ENCODE data around the gene ITPKB.

ITPKB gene

GRCh38 chr1:226590614-226591013, 148.5 kb downstream of the ITPKB start:
- no peak overlapping the region for H3K9ac ChIP-seq (ENCODE audit: low read length)
- H3K9me3 ChIP-seq (replicated peaks; ENCODE audit: insufficient read depth, low read length) = no peaks in the 10 kb centered on the region
- no peaks in the 10 kb centered on the region for H3K79me2 ChIP-seq (ENCODE audit: low read length)
- H3F3A ChIP-seq (ENCODE audit: insufficient read depth, low read length) = no peaks in the 10 kb centered on the region
- no peaks in the 10 kb centered on the region for H3K27me3 ChIP-seq (replicated peaks; ENCODE audit: insufficient read depth, low read length)
- H4K20me1 ChIP-seq (ENCODE audit: insufficient read depth, low read length) = no peaks in the 10 kb centered on the region
- no peaks in the 10 kb centered on the region for H3K36me3 ChIP-seq (replicated peaks; ENCODE audit: insufficient read depth, low read length)
- no peak overlapping the region for H3K27ac ChIP-seq (ENCODE audit: low read length)
- H3K4me2 ChIP-seq (ENCODE audit: low read depth, low read length) = no peak overlapping the region
- H3K4me3 ChIP-seq (ENCODE audit: low read length) = no peak overlapping the region
- no peaks in the 10 kb centered on the region for H3K4me1 ChIP-seq (ENCODE audit: low read length)
- no peaks in the 10 kb centered on the region for H3K9me2 ChIP-seq (replicated peaks; ENCODE audit: insufficient read depth, low read length)
- TF ChIP-seq EZH2phosphoT487 (IDR thresholded peaks at IDR 0.05; ENCODE audit: low read length) (no peak), EZH2 (optimal IDR thresholded peaks at IDR 0.05; ENCODE audit: low read depth, low read length) (no peak), CTCF (IDR thresholded peaks at IDR 0.05; ENCODE audit: low read length) (no peak)
- DNase-seq = no peak
- no peak overlapping the region for H2AFZ ChIP-seq (ENCODE audit: low read length)

GRCh38 chr1:226589008-226589733, 149.9 kb downstream of the ITPKB start:
- no peaks in the 10 kb centered on the region for H3K79me2 ChIP-seq (ENCODE audit: low read length)
- no peaks in the 10 kb centered on the region for H3K9me3 ChIP-seq (replicated peaks; ENCODE audit: insufficient read depth, low read length)
- H3K4me3 ChIP-seq (ENCODE audit: low read length) = no peak overlapping the region
- H2AFZ ChIP-seq (ENCODE audit: low read length) = no peak overlapping the region
- H3K27me3 ChIP-seq (replicated peaks; ENCODE audit: insufficient read depth, low read length) = no peaks in the 10 kb centered on the region
- no peak overlapping the region for H3K9ac ChIP-seq (ENCODE audit: low read length)
- DNase-seq = no peak
- H3K36me3 ChIP-seq (replicated peaks; ENCODE audit: insufficient read depth, low read length) = no peaks in the 10 kb centered on the region
- H3K4me1 ChIP-seq (ENCODE audit: low read length) = no peaks in the 10 kb centered on the region
- no peaks in the 10 kb centered on the region for H3F3A ChIP-seq (ENCODE audit: insufficient read depth, low read length)
- no peaks in the 10 kb centered on the region for H4K20me1 ChIP-seq (ENCODE audit: insufficient read depth, low read length)
- TF ChIP-seq CTCF (IDR thresholded peaks at IDR 0.05; ENCODE audit: low read length) (no peak), EZH2phosphoT487 (IDR thresholded peaks at IDR 0.05; ENCODE audit: low read length) (no peak), EZH2 (optimal IDR thresholded peaks at IDR 0.05; ENCODE audit: low read depth, low read length) (no peak)
- no peak overlapping the region for H3K4me2 ChIP-seq (ENCODE audit: low read depth, low read length)
- no peak overlapping the region for H3K27ac ChIP-seq (ENCODE audit: low read length)
- no peaks in the 10 kb centered on the region for H3K9me2 ChIP-seq (replicated peaks; ENCODE audit: insufficient read depth, low read length)

GRCh38 chr1:226588484-226588883, 150.6 kb downstream of the ITPKB start:
- Histone ChIP-seq H3K4me2 (ENCODE audit: low read depth, low read length) (no peak overlapping the region), H3K4me3 (ENCODE audit: low read length) (no peak overlapping the region), H3K4me1 (ENCODE audit: low read length) (no peaks in the 10 kb centered on the region), H3K9me3 (replicated peaks; ENCODE audit: insufficient read depth, low read length) (no peaks in the 10 kb centered on the region), H3K9ac (ENCODE audit: low read length) (no peak overlapping the region), H3K27me3 (replicated peaks; ENCODE audit: insufficient read depth, low read length) (no peaks in the 10 kb centered on the region), H3K9me2 (replicated peaks; ENCODE audit: insufficient read depth, low read length) (no peaks in the 10 kb centered on the region), H3K36me3 (replicated peaks; ENCODE audit: insufficient read depth, low read length) (no peaks in the 10 kb centered on the region), H3F3A (ENCODE audit: insufficient read depth, low read length) (no peaks in the 10 kb centered on the region), H4K20me1 (ENCODE audit: insufficient read depth, low read length) (no peaks in the 10 kb centered on the region), H2AFZ (ENCODE audit: low read length) (no peak overlapping the region), H3K79me2 (ENCODE audit: low read length) (no peaks in the 10 kb centered on the region), H3K27ac (ENCODE audit: low read length) (no peak overlapping the region)
- TF ChIP-seq EZH2 (optimal IDR thresholded peaks at IDR 0.05; ENCODE audit: low read depth, low read length) (no peak), EZH2phosphoT487 (IDR thresholded peaks at IDR 0.05; ENCODE audit: low read length) (no peak), CTCF (IDR thresholded peaks at IDR 0.05; ENCODE audit: low read length) (no peak)
- DNase-seq = no peak

Measured in MM.1S (cell line).